Spleen (tissue), 7 donors: ENCODE measurements around the gene TUBB1.

Source experiments
- CTCF ChIP-seq, 11 experiments: fragments of 200-600 bp in 7 of 11; fragments of 450-650 bp in 4 of 11; sonication (generic) in 4 of 11; IDR thresholded peaks in 8 of 11; conservative IDR thresholded peaks in 3 of 11; 1 replicate in 7 of 11; 2 replicates in 4 of 11; pipeline versions ENCODE4 v1.4.0 to v1.8.0; 2016 to 2021; ENCODE audit warnings: antibody characterized with exemption in 11 of 11, inconsistent platforms in 4 of 11, mild to moderate bottlenecking in 1 of 11
- POLR2A ChIP-seq, 3 donors: fragments of 450-650 bp; IDR thresholded peaks; one replicate each; pipeline ENCODE4 v1.5.1; 2017; ENCODE audit warnings: antibody characterized with exemption in 3 of 3, mild to moderate bottlenecking in 1 of 3
- POLR2AphosphoS5 ChIP-seq, 3 donors: sonication (generic); formaldehyde crosslinking; IDR thresholded peaks; one replicate each; pipeline ENCODE4 v1.5.1; 2017; ENCODE audit warnings: antibody characterized with exemption in 3 of 3
- donor health status: DM: no; HTN: no; CAD: no; lungs with moderate emphysema.
- donor health status: DM: no; HTN: no; CAD: no.
- donor health status: DM: no; HTN: no; CAD: no.

GRCh38 chr20:58995461-58996225, 23.6 kb upstream of the TUBB1 start:
- TF ChIP-seq CTCF (IDR thresholded peaks at IDR 0.05 in 8 of 11, conservative IDR thresholded peaks at IDR 0.05 in 3 of 11) (no peak), POLR2A (IDR thresholded peaks at IDR 0.05) (no peak), POLR2AphosphoS5 (IDR thresholded peaks at IDR 0.05) (peak; percentile 26 to 42 (median 27))
